AG09319 (cell line): ENCODE data around the gene ADGRB2.

ENCODE experiments used
- DNase-seq: peaks from one replicate; pipeline ENCODE4 v3.0.0-alpha.2; 2010; ENCODE audit warnings: low read depth; ENCODE audit errors: extremely low read depth
- CTCF ChIP-seq: IDR thresholded peaks from 2 replicates; pipeline ENCODE4 v1.5.1; 2011; ENCODE audit warnings: low read depth, mild to moderate bottlenecking, inconsistent platforms, low read length, moderate library complexity

The ADGRB2 gene

GRCh38 chr1:31734582-31735107 lies 29.5 kb downstream of the ADGRB2 start:
- TF ChIP-seq CTCF: no peak
- DNase-seq: no peak

- no peak for DNase-seq
- no peak for TF ChIP-seq CTCF
These were observed 30.5 kb downstream of the ADGRB2 start for GRCh38 chr1:31733389-31734219.

GRCh38 chr1:31732751-31733289 lies 31.3 kb downstream of the ADGRB2 start:
- DNase-seq: no peak
- no peak for TF ChIP-seq CTCF

- no peak for TF ChIP-seq CTCF
- DNase-seq: no peak
These were observed 31.8 kb downstream of the ADGRB2 start for GRCh38 chr1:31732343-31732742.

GRCh38 chr1:31731049-31731565 lies 33.0 kb downstream of the ADGRB2 start:
- TF ChIP-seq CTCF: no peak
- DNase-seq: no peak

GRCh38 chr1:31730336-31731048 lies 33.6 kb downstream of the ADGRB2 start:
- no peak for DNase-seq
- no peak for TF ChIP-seq CTCF
